IMR-90 (cell line): ENCODE results near the gene STRIP1. TPM values are rescaled to one million over a fixed set of nuclear protein-coding genes. Genes with fewer than 3 reads are reported as not detected.

Experiments used
- ATAC-seq: fragments of 200-7000 bp; cut with Tn5 transposase; 2 replicates; pipeline ENCODE4 v1.9.1; 2020; ENCODE audit warnings: low read depth, mild to moderate bottlenecking, moderate library complexity
- BruUV-seq: library from RNA; stranded (reverse); fragments of 400-500 nt; replicated peaks from 2 replicates; lab custom pipeline; 2021; lab: Mats Ljungman, UMichigan
- CTCF ChIA-PET: fragments of 300-600 bp; formaldehyde crosslinking; extraction: SDS; loops from one replicate; lab custom pipeline; 2021; ENCODE audit warnings: antibody characterized with exemption; lab: Yijun Ruan, JAX
- POLR2A ChIA-PET: fragments of 300-600 bp; sonication (Branson Sonifier 250); formaldehyde crosslinking; loops from one replicate; lab custom pipeline; 2022; ENCODE audit warnings: antibody characterized with exemption; ENCODE audit not compliant: unreplicated experiment; lab: Charles Lee
- DNase-seq: peaks from one replicate; pipeline ENCODE4 v3.0.0; 2013
- H2AFZ ChIP-seq: replicated peaks from 2 replicates; pipeline ENCODE3; 2013; ENCODE audit warnings: low read length, mild to moderate bottlenecking; ENCODE audit not compliant: poor library complexity
- H2AK5ac ChIP-seq: 2 replicates; pipeline ENCODE4 v1.6.1; 2013; ENCODE audit warnings: low read depth, low read length, inconsistent platforms
- H2AK9ac ChIP-seq: replicated peaks from 2 replicates; pipeline ENCODE3; 2013; ENCODE audit warnings: mild to moderate bottlenecking, low read depth, low read length, moderate library complexity; ENCODE audit not compliant: poor library complexity
- H2BK120ac ChIP-seq: 2 replicates; pipeline ENCODE4 v1.6.1; 2013; ENCODE audit warnings: low read depth, low read length, inconsistent platforms
- H2BK15ac ChIP-seq: 3 replicates; pipeline ENCODE4 v1.6.1; 2013; ENCODE audit warnings: low read depth, low read length, inconsistent platforms
- H2BK20ac ChIP-seq: 2 replicates; pipeline ENCODE4 v1.6.1; 2013; ENCODE audit warnings: low read depth, mild to moderate bottlenecking, inconsistent platforms, low read length, moderate library complexity
- H2BK5ac ChIP-seq: 2 replicates; pipeline ENCODE4 v1.6.1; 2013; ENCODE audit warnings: mild to moderate bottlenecking, low read depth, low read length, inconsistent platforms; ENCODE audit not compliant: poor library complexity, severe bottlenecking
- H3K14ac ChIP-seq: replicated peaks from 2 replicates; pipeline ENCODE4 v1.6.1; 2013; ENCODE audit warnings: low read depth, low read length, inconsistent platforms
- H3K18ac ChIP-seq: 2 replicates; pipeline ENCODE4 v1.6.1; 2013; ENCODE audit warnings: low read depth, low read length, control low read depth
- H3K23ac ChIP-seq: 2 replicates; pipeline ENCODE4 v1.6.1; 2013; ENCODE audit warnings: low read depth, low read length, inconsistent platforms
- H3K27ac ChIP-seq: 2 replicates; pipeline ENCODE4 v1.5.1; 2013; ENCODE audit warnings: mild to moderate bottlenecking, control low read depth, low read length; ENCODE audit not compliant: insufficient read depth
- H3K27me3 ChIP-seq: 2 replicates; pipeline ENCODE4 v1.6.1; 2013; ENCODE audit warnings: low read length; ENCODE audit not compliant: control insufficient read depth, insufficient read depth
- H3K36me3 ChIP-seq: 2 replicates; pipeline ENCODE4 v1.6.1; 2013; ENCODE audit warnings: low read length, mixed read lengths; ENCODE audit not compliant: control insufficient read depth, insufficient read depth
- H3K4ac ChIP-seq: 2 replicates; pipeline ENCODE4 v1.6.1; 2013; ENCODE audit warnings: low read depth, low read length, inconsistent platforms
- H3K4me1 ChIP-seq: 2 replicates; pipeline ENCODE4 v1.6.1; 2013; ENCODE audit warnings: low read length, mixed read lengths; ENCODE audit not compliant: control insufficient read depth, insufficient read depth
- H3K4me2 ChIP-seq: 2 replicates; pipeline ENCODE4 v1.6.1; 2013; ENCODE audit warnings: low read depth, mild to moderate bottlenecking, control low read depth, low read length, moderate library complexity
- H3K4me3 ChIP-seq: 2 replicates; pipeline ENCODE4 v1.5.1; 2013; ENCODE audit warnings: low read depth, mild to moderate bottlenecking, control low read depth, low read length, moderate library complexity; ENCODE audit not compliant: insufficient read depth
- H3K56ac ChIP-seq: 2 replicates; pipeline ENCODE4 v1.6.1; 2013; ENCODE audit warnings: low read length, inconsistent platforms; ENCODE audit not compliant: insufficient read depth; ENCODE audit errors: extremely low read depth
- H3K79me1 ChIP-seq, 2 experiments: 2 replicates each; pipeline ENCODE4 v1.6.1; 2013; ENCODE audit warnings: low read length in 2 of 2, inconsistent platforms in 1 of 2, low read depth in 1 of 2
- H3K9ac ChIP-seq: 2 replicates; pipeline ENCODE4 v1.6.1; 2013; ENCODE audit warnings: low read depth, low read length, control low read depth
- H3K9me1 ChIP-seq: 2 replicates; pipeline ENCODE4 v1.6.1; 2013; ENCODE audit warnings: low read length, inconsistent platforms; ENCODE audit not compliant: insufficient read depth
- H3K9me3 ChIP-seq: 2 replicates; pipeline ENCODE4 v1.6.1; 2013; ENCODE audit warnings: low read length; ENCODE audit not compliant: control insufficient read depth, insufficient read depth
- H4K20me1 ChIP-seq: 2 replicates; pipeline ENCODE4 v1.6.1; 2013; ENCODE audit warnings: low read length, inconsistent platforms; ENCODE audit not compliant: insufficient read depth
- H4K5ac ChIP-seq: 2 replicates; pipeline ENCODE4 v1.6.1; 2013; ENCODE audit warnings: mild to moderate bottlenecking, low read depth, low read length, control low read depth
- H4K8ac ChIP-seq, 2 experiments: 2 replicates each; pipeline ENCODE4 v1.6.1; 2013; ENCODE audit warnings: low read depth in 2 of 2, low read length in 2 of 2, control low read depth in 1 of 2, inconsistent platforms in 1 of 2
- H4K91ac ChIP-seq: 2 replicates; pipeline ENCODE4 v1.6.1; 2013; ENCODE audit warnings: low read depth, low read length, inconsistent platforms; ENCODE audit not compliant: insufficient read depth
- CEBPB ChIP-seq: IDR thresholded peaks from 2 replicates; pipeline ENCODE4 v1.6.1; 2012; ENCODE audit warnings: low read depth, low read length, improper control_type of control experiment
- CTCF ChIP-seq: conservative IDR thresholded peaks from 2 replicates; pipeline ENCODE4 v1.5.1; 2012; ENCODE audit warnings: mild to moderate bottlenecking, low read depth, low read length, improper control_type of control experiment
- ELK1 ChIP-seq: fragments of 150-350 bp; IDR thresholded peaks from 2 replicates; pipeline ENCODE4 v1.6.1; 2016; ENCODE audit warnings: low read depth, mild to moderate bottlenecking, low read length, moderate library complexity, borderline replicate concordance
- MAZ ChIP-seq: IDR thresholded peaks from 2 replicates; pipeline ENCODE4 v1.6.1; 2012; ENCODE audit warnings: low read depth, mild to moderate bottlenecking, low read length, improper control_type of control experiment, moderate library complexity, borderline replicate concordance
- NFE2L2 ChIP-seq: fragments of 150-350 bp; IDR thresholded peaks from 2 replicates; pipeline ENCODE4 v1.6.1; 2016; ENCODE audit warnings: low read depth, mild to moderate bottlenecking, low read length
- POLR2A ChIP-seq: IDR thresholded peaks from 2 replicates; pipeline ENCODE4 v1.6.1; 2012; ENCODE audit warnings: mild to moderate bottlenecking, low read depth, low read length
- RFX5 ChIP-seq: IDR thresholded peaks from 2 replicates; pipeline ENCODE4 v1.8.0; 2012; ENCODE audit warnings: low read depth, mild to moderate bottlenecking, low read length, moderate library complexity
- WGBS, 2 experiments: methylation state at CpG; one replicate each; pipeline versions ENCODE4 v1.1.5 to v1.1.7; 2013; ENCODE audit warnings: missing lambda C conversion rate in 2 of 2; ENCODE audit not compliant: insufficient read length in 1 of 2; ENCODE audit errors: extremely low coverage in 2 of 2; 5-methylcytosine and 5-hydroxymethylcytosine counted together
- dilution Hi-C: fragments of 300-500 bp; cut with HindIII; formaldehyde crosslinking; loops from one replicate; pipeline ENCODE4 v1.14.3; 2018; ENCODE audit warnings: low sequenced_read_pairs; ENCODE audit not compliant: unreplicated experiment
- in situ Hi-C: fragments of 300-500 bp; cut with MboI; formaldehyde crosslinking; loops from 3 replicates; pipeline ENCODE4 v1.14.3; 2019; ENCODE audit warnings: low sequenced_read_pairs, inconsistent platforms, mixed read lengths
- intact Hi-C: fragments of 100-400 bp; cut with micrococcal nuclease; formaldehyde crosslinking; loops from 2 replicates; pipeline ENCODE4 v1.10.0; 2022
- polyA plus RNA-seq, 3 experiments: library from polyadenylated mRNA; depleted of rRNA; stranded (reverse); fragments of >200 nt; gene quantifications; 2 replicates each; pipeline ENCODE4 v1.2.3, GENCODE V29; 2012; ENCODE audit warnings: low replicate concordance in 1 of 3
- total RNA-seq: library from RNA; depleted of rRNA; stranded (reverse); fragments of >200 nt; gene quantifications from 2 replicates; pipeline ENCODE4 v1.2.3, GENCODE V29; 2012

STRIP1 gene
- total and polyA plus RNA-seq, 2 of the 4 experiments (the other 2 are of a cell fraction) = 30.4 to 33.5 TPM

GRCh38 chr1:110056285-110056683 lies 21.9 kb downstream of the STRIP1 start:
- dilution Hi-C loops = no loop called here

More at GRCh38 chr1:110056285-110056683, 21.9 kb downstream of the STRIP1 start:
- no peak overlapping the region for H2AK5ac ChIP-seq
- in situ Hi-C loops = no loop called here
- H3K4ac ChIP-seq = 0 out of 2 replicates have a peak overlapping the region, but pooled peaks have one; percentile 12
- H2BK120ac ChIP-seq = 0 out of 2 replicates have a peak overlapping the region, but pooled peaks have one; percentile 29
- H3K79me1 ChIP-seq = peaks cover 0 to 37% of the 10 kb centered on the region in 2 experiments; a peak in 3 of 4 replicates
- peaks cover 29% of the 10 kb centered on the region for H3K4me1 ChIP-seq
- no peak overlapping the region; a peak in 2 of 4 replicates for H4K8ac ChIP-seq
- H2AFZ ChIP-seq = no peak overlapping the region
- CTCF ChIA-PET = interaction anchor here (1.2 kb wide), 1 partner anchor 9 kb away, joined by 3 read pairs; no protein-coding TSS in a partner anchor
- no peak overlapping the region for H3K27ac ChIP-seq
- no peak overlapping the region for H3K9ac ChIP-seq
- H3K9me1 ChIP-seq = peaks cover 20% of the 10 kb centered on the region
- TF ChIP-seq ELK1 = no peak
- no peak for TF ChIP-seq RFX5
- no peak for TF ChIP-seq MAZ
- no peak for TF ChIP-seq CEBPB
- TF ChIP-seq NFE2L2 = no peak
- TF ChIP-seq POLR2A = no peak
- no peak for TF ChIP-seq CTCF
- POLR2A ChIA-PET = no interaction called here
- 86% methylated on average over 2 of the region's 4 CpGs; no CpG with 5 or more reads in 1 of the 2 experiments for WGBS, 2 experiments
- H2BK5ac ChIP-seq = peak overlapping the region; percentile 10
- DNase-seq (no peak), ATAC-seq (no peak)
- intact Hi-C loops = loop anchor here (10.0 kb wide), 1 partner anchor 259 kb away; no protein-coding TSS in a partner anchor
- no peak overlapping the region for H4K91ac ChIP-seq
- no peak overlapping the region for H3K4me2 ChIP-seq
- no peak overlapping the region for H3K18ac ChIP-seq
- no peak overlapping the region for H3K56ac ChIP-seq
- peak overlapping the region; percentile 16; the same call in 1 of the 2 replicates for H3K14ac ChIP-seq
- 0 out of 2 replicates have a peak overlapping the region, but pooled peaks have one; percentile 18 for H3K23ac ChIP-seq
- no peaks in the 10 kb centered on the region for H3K9me3 ChIP-seq
- no peaks in the 10 kb centered on the region for H3K27me3 ChIP-seq
- H2BK15ac ChIP-seq = no peak overlapping the region
- H4K5ac ChIP-seq = no peak overlapping the region
- H3K36me3 ChIP-seq = peaks cover 60% of the 10 kb centered on the region
- no peak overlapping the region for H2AK9ac ChIP-seq
- H4K20me1 ChIP-seq = peaks cover 22% of the 10 kb centered on the region; the same call in 1 of the 2 replicates
- BruUV-seq = no TSS peak
- no peak overlapping the region for H3K4me3 ChIP-seq
- no peak overlapping the region for H2BK20ac ChIP-seq
